Measurements from ENCODE around the gene RFC5. TPM values are rescaled to one million over a fixed set of nuclear protein-coding genes. Genes with fewer than 3 reads are reported as not detected.

RFC5 gene
- total RNA-seq, 1 experiment from 2014 or later, result 34.7 TPM

DNA sequence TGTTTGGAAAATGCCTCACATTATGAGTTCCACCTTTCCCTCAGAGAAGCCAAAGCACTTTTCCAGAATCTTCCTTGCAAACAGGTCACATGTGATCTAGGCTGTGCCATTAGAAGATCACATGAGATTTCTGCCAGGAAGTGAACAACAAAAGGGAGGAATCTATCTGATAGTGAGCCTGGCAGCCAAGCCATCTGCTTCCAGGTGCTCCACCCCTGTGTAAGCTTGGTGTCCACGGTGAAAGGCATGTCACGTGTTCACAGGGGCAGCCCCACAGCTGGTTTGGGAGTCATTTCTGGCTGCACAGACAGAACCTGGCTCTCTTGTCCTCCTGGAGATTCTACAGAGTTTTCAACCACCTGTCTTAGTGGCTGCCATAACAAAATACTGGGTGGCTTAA is 44.2 kb upstream of the RFC5 start:
- Histone ChIP-seq H4K20me1 (ENCODE audit: insufficient read depth) (no peaks in the 10 kb centered on the region), H3K9me2 (ENCODE audit: insufficient read depth) (no peaks in the 10 kb centered on the region), H3K9me3 (ENCODE audit: insufficient read depth, low read depth) (0 out of 2 replicates have a peak, but pooled peaks cover 8% of the 10 kb centered on the region), H3K4me1 (replicated peaks; ENCODE audit: insufficient read depth) (peaks cover 9% of the 10 kb centered on the region; the same call in 1 of the 2 replicates), H3K27ac (no peak overlapping the region), H3K4me3 (no peak overlapping the region), H3K79me2 (ENCODE audit: low read depth) (no peaks in the 10 kb centered on the region), H3K4me2 (no peak overlapping the region), H3K27me3 (ENCODE audit: insufficient read depth, low read depth) (no peaks in the 10 kb centered on the region), H2AFZ (no peak overlapping the region), H3F3A (ENCODE audit: insufficient read depth, low read depth) (peaks cover 6% of the 10 kb centered on the region; the same call in 1 of the 2 replicates), H3K36me3 (ENCODE audit: low read depth) (no peaks in the 10 kb centered on the region)
- CTCF ChIA-PET, result no interaction called here
- BruUV-seq (replicated peaks), result no TSS peak
- intact Hi-C loops (cut with micrococcal nuclease; ENCODE audit: unreplicated experiment), result no loop called here
- POLR2A ChIA-PET (ENCODE audit: unreplicated experiment), result no interaction called here
- TF ChIP-seq, protein P1, sequence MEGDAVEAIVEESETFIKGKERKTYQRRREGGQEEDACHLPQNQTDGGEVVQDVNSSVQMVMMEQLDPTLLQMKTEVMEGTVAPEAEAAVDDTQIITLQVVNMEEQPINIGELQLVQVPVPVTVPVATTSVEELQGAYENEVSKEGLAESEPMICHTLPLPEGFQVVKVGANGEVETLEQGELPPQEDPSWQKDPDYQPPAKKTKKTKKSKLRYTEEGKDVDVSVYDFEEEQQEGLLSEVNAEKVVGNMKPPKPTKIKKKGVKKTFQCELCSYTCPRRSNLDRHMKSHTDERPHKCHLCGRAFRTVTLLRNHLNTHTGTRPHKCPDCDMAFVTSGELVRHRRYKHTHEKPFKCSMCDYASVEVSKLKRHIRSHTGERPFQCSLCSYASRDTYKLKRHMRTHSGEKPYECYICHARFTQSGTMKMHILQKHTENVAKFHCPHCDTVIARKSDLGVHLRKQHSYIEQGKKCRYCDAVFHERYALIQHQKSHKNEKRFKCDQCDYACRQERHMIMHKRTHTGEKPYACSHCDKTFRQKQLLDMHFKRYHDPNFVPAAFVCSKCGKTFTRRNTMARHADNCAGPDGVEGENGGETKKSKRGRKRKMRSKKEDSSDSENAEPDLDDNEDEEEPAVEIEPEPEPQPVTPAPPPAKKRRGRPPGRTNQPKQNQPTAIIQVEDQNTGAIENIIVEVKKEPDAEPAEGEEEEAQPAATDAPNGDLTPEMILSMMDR (conservative IDR thresholded peaks at IDR 0.05), result no peak
- TF ChIP-seq EZH2 (IDR thresholded peaks at IDR 0.05; ENCODE audit: low read depth), result no peak
- DNase-seq, result no peak

GRCh38 chr12:117975006-117975405 is 41.5 kb upstream of the RFC5 start:
- intact Hi-C loops (cut with micrococcal nuclease; ENCODE audit: unreplicated experiment), result no loop called here
- H4K20me1 ChIP-seq (ENCODE audit: insufficient read depth), result no peaks in the 10 kb centered on the region
- H3K36me3 ChIP-seq (ENCODE audit: low read depth), result no peaks in the 10 kb centered on the region
- H3K79me2 ChIP-seq (ENCODE audit: low read depth), result no peaks in the 10 kb centered on the region
- H3F3A ChIP-seq (ENCODE audit: insufficient read depth, low read depth), result no peaks in the 10 kb centered on the region
- 0 out of 2 replicates have a peak, but pooled peaks cover 8% of the 10 kb centered on the region for H3K9me3 ChIP-seq (ENCODE audit: insufficient read depth, low read depth)
- no peaks in the 10 kb centered on the region for H3K9me2 ChIP-seq (ENCODE audit: insufficient read depth)
- no peak overlapping the region for H3K4me3 ChIP-seq
- ChIA-PET POLR2A (ENCODE audit: unreplicated experiment) (no interaction called here), CTCF (no interaction called here)
- H3K27ac ChIP-seq, result no peak overlapping the region
- peaks cover 4% of the 10 kb centered on the region; the same call in 1 of the 2 replicates for H3K4me1 ChIP-seq (replicated peaks; ENCODE audit: insufficient read depth)
- H3K4me2 ChIP-seq, result no peak overlapping the region
- H2AFZ ChIP-seq, result no peak overlapping the region
- no peak for TF ChIP-seq EZH2 (IDR thresholded peaks at IDR 0.05; ENCODE audit: low read depth)
- TF ChIP-seq, protein P1 (conservative IDR thresholded peaks at IDR 0.05), result no peak
- no peaks in the 10 kb centered on the region for H3K27me3 ChIP-seq (ENCODE audit: insufficient read depth, low read depth)
- BruUV-seq (replicated peaks), result no TSS peak
- peak in 1 of 2 experiments; percentile 71 for DNase-seq

DNA sequence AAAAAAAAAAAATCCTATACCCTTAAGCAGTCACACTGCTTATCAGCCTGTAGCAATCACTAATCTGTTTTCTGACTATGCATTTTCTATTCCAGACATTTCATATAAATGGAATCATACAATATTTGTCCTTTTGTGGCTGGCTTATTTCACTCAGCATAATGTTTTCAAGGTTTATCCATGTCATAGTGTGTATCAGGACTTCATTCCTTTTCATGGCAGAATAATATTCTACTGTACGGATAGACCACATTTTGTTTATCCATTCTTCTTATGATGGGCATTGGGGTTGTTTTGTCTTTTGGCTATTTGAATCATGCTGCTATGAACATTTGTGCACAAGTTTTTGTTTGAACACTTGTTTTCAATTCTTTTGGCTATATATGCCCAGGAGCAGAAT is 39.1 kb upstream of the RFC5 start:
- H4K20me1 ChIP-seq (ENCODE audit: insufficient read depth), result no peaks in the 10 kb centered on the region
- no peak overlapping the region for H2AFZ ChIP-seq
- POLR2A ChIA-PET (ENCODE audit: unreplicated experiment), result no interaction called here
- no TSS peak for BruUV-seq (replicated peaks)
- no peak overlapping the region for H3K27ac ChIP-seq
- no peak overlapping the region for H3K4me3 ChIP-seq
- no peaks in the 10 kb centered on the region for H3K9me2 ChIP-seq (ENCODE audit: insufficient read depth)
- H3K27me3 ChIP-seq (ENCODE audit: insufficient read depth, low read depth), result no peaks in the 10 kb centered on the region
- no peaks in the 10 kb centered on the region for H3K79me2 ChIP-seq (ENCODE audit: low read depth)
- no peaks in the 10 kb centered on the region; the same call in 1 of the 2 replicates for H3K4me1 ChIP-seq (replicated peaks; ENCODE audit: insufficient read depth)
- H3K36me3 ChIP-seq (ENCODE audit: low read depth), result no peaks in the 10 kb centered on the region
- no peak for DNase-seq
- H3K9me3 ChIP-seq (ENCODE audit: insufficient read depth, low read depth), result no peaks in the 10 kb centered on the region
- TF ChIP-seq EZH2 (IDR thresholded peaks at IDR 0.05; ENCODE audit: low read depth), result no peak
- TF ChIP-seq, protein P1 (conservative IDR thresholded peaks at IDR 0.05), result no peak
- intact Hi-C loops (cut with micrococcal nuclease; ENCODE audit: unreplicated experiment), result no loop called here
- H3F3A ChIP-seq (ENCODE audit: insufficient read depth, low read depth), result no peaks in the 10 kb centered on the region
- CTCF ChIA-PET, result no interaction called here
- H3K4me2 ChIP-seq, result no peak overlapping the region
